ENCODE data around the gene EPS8L2.

GRCh38 chr11:679271-680207 is 26.5 kb upstream of the EPS8L2 start:
- TF ChIP-seq NBN (IDR thresholded peaks at IDR 0.05; ENCODE audit: low read depth) (no peak), CTCF (IDR thresholded peaks at IDR 0.05 in 2 of 3, conservative IDR thresholded peaks at IDR 0.05 in 1 of 3; ENCODE audit: insufficient read depth in 2 of 3, low read depth in 1 of 3, low read length in 3 of 3) (no peak), ZBTB49 (CRISPR knock-in tag; IDR thresholded peaks at IDR 0.05; ENCODE audit: borderline replicate concordance) (no peak), CREB3L1 (IDR thresholded peaks at IDR 0.05; ENCODE audit: borderline replicate concordance, low read depth) (no peak), TAF1 (IDR thresholded peaks at IDR 0.05; ENCODE audit: control insufficient read depth, extremely low read depth, insufficient read depth, low read length, severe bottlenecking) (no peak), POLR2A (conservative IDR thresholded peaks at IDR 0.05) (no peak), CHD7 (IDR thresholded peaks at IDR 0.05; ENCODE audit: low read depth, low read length) (no peak), KDM4B (IDR thresholded peaks at IDR 0.05; ENCODE audit: borderline replicate concordance in 2 of 2, low read depth in 1 of 2) (no peak), KAT7 (CRISPR knock-in tag; IDR thresholded peaks at IDR 0.05; ENCODE audit: borderline replicate concordance) (no peak), ZNF134 (CRISPR knock-in tag; conservative IDR thresholded peaks at IDR 0.05) (no peak), CHD2 (IDR thresholded peaks at IDR 0.05; ENCODE audit: low read depth, low read length) (no peak)
